ENCODE results near the gene FOXP1.

FOXP1 gene

GRCh38 chr3:71064956-71065763, 518.4 kb downstream of the FOXP1 start:
- in situ Hi-C loops (cut with HindIII; ENCODE audit: low sequenced_read_pairs), result no loop called here
- TF ChIP-seq CTCF (IDR thresholded peaks at IDR 0.05; ENCODE audit: low read depth, low read length), result no peak
- peak overlapping the region; percentile 65 for H3K4me3 ChIP-seq (ENCODE audit: low read depth, low read length)
- no peak for DNase-seq (ENCODE audit: low read depth, low spot score)

- TF ChIP-seq CTCF (IDR thresholded peaks at IDR 0.05; ENCODE audit: low read depth, low read length), result no peak
- H3K4me3 ChIP-seq (ENCODE audit: low read depth, low read length), result peak overlapping the region; percentile 65
- DNase-seq (ENCODE audit: low read depth, low spot score), result peak; percentile 81
- in situ Hi-C loops (cut with HindIII; ENCODE audit: low sequenced_read_pairs), result no loop called here
Observed at GRCh38 chr3:71064291-71064955, 519.1 kb downstream of the FOXP1 start.

GRCh38 chr3:71063773-71064290, 519.7 kb downstream of the FOXP1 start:
- in situ Hi-C loops (cut with HindIII; ENCODE audit: low sequenced_read_pairs), result no loop called here
- DNase-seq (ENCODE audit: low read depth, low spot score), result no peak
- no peak for TF ChIP-seq CTCF (IDR thresholded peaks at IDR 0.05; ENCODE audit: low read depth, low read length)
- H3K4me3 ChIP-seq (ENCODE audit: low read depth, low read length), result peak overlapping the region; percentile 65

GRCh38 chr3:71062952-71063772, 520.4 kb downstream of the FOXP1 start:
- no peak for TF ChIP-seq CTCF (IDR thresholded peaks at IDR 0.05; ENCODE audit: low read depth, low read length)
- H3K4me3 ChIP-seq (ENCODE audit: low read depth, low read length), result peak overlapping the region; percentile 65
- in situ Hi-C loops (cut with HindIII; ENCODE audit: low sequenced_read_pairs), result no loop called here
- peak; percentile 72 for DNase-seq (ENCODE audit: low read depth, low spot score)

GRCh38 chr3:71062037-71062932, 521.2 kb downstream of the FOXP1 start:
- TF ChIP-seq CTCF (IDR thresholded peaks at IDR 0.05; ENCODE audit: low read depth, low read length), result no peak
- in situ Hi-C loops (cut with HindIII; ENCODE audit: low sequenced_read_pairs), result no loop called here
- peak overlapping the region; percentile 65 for H3K4me3 ChIP-seq (ENCODE audit: low read depth, low read length)
- DNase-seq (ENCODE audit: low read depth, low spot score), result peak; percentile 28

Measured in astrocyte of the spinal cord (primary cell).